ENCODE results near the gene DCAF8L2. TPM values are rescaled to one million over a fixed set of nuclear protein-coding genes. Genes with fewer than 3 reads are reported as not detected.

Gene DCAF8L2
- total and polyA plus RNA-seq, 9 of the 15 experiments (the other 6 are each of a cell fraction or from before 2014, with no cell fraction given): not detected

DNA sequence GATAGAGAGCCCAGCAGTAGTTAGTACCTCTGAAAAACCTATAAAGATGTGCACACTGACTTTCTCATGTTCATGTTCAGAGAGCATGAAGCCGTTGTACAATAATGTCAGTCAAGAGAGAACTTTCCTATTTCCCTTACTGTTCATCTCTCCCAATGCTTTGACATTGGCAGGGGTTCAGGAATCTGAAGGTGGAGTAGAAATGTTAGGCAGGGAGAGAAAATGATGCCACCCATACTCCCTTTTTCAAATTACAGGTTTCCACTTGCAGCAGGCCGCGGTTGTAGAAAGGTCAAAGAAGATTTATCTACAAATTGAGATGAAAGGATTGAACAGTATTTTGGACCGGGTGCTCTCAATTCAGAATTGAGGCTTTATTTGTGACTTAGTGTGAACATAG lies 84.3 kb downstream of the DCAF8L2 start (continued):
- TF ChIP-seq ELK3 (CRISPR knock-in tag; IDR thresholded peaks at IDR 0.05) (no peak), SRSF1 (IDR thresholded peaks at IDR 0.05; ENCODE audit: low read depth, low read length) (no peak), HNRNPK (IDR thresholded peaks at IDR 0.05; ENCODE audit: low read depth, low read length, poor library complexity, severe bottlenecking) (no peak)

- Histone ChIP-seq H3K9ac (ENCODE audit: insufficient read depth in 1 of 2, low read depth in 2 of 2, low read length in 2 of 2) (no peak overlapping the region), H3K36me3 (ENCODE audit: control insufficient read depth, insufficient read depth, low read length) (no peaks in the 10 kb centered on the region), H3K27me3 (ENCODE audit: control insufficient read depth in 2 of 2, insufficient read depth in 2 of 2, low read length in 2 of 2) (no peaks in the 10 kb centered on the region), H3K27ac (ENCODE audit: extremely low read depth, low read depth, low read length) (no peak overlapping the region), H4K20me1 (replicated peaks; ENCODE audit: control insufficient read depth, insufficient read depth, low read length) (no peaks in the 10 kb centered on the region), H2AFZ (ENCODE audit: low read depth, low read length) (no peak overlapping the region), H3K4me1 (replicated peaks in 1 of 2; ENCODE audit: control insufficient read depth in 2 of 2, insufficient read depth in 2 of 2, low read length in 2 of 2) (no peaks in the 10 kb centered on the region), H3K9me3 (replicated peaks; ENCODE audit: control insufficient read depth, insufficient read depth, low read depth, low read length) (no peaks in the 10 kb centered on the region), H3K4me2 (ENCODE audit: insufficient read depth, low read length) (no peak overlapping the region), H3K9me1 (ENCODE audit: control insufficient read depth, insufficient read depth, low read length) (no peaks in the 10 kb centered on the region), H3K79me2 (ENCODE audit: control insufficient read depth, insufficient read depth, low read length) (no peaks in the 10 kb centered on the region), H3K4me3 (no peak overlapping the region)
- BruUV-seq (replicated peaks): no TSS peak
- 0% methylated on average over 1 of the region's 1 CpG for WGBS (ENCODE audit: insufficient coverage, low coverage, missing lambda C conversion rate)
- no peak for TF ChIP-seq EHMT2 (IDR thresholded peaks at IDR 0.05)
- TF ChIP-seq SMC3 (conservative IDR thresholded peaks at IDR 0.05; ENCODE audit: insufficient read depth, low read depth, low read length): no peak
- no peak for FAIRE-seq
- no peak for ATAC-seq
- DNase-seq (ENCODE audit: extremely low read depth in 1 of 4, low spot score in 3 of 4): no peak
- intact Hi-C loops (cut with micrococcal nuclease): no loop called here
- POLR2A ChIA-PET: no interaction called here
- in situ Hi-C loops (cut with MboI): no loop called here
- CTCF ChIA-PET (ENCODE audit: low intra/inter-chr PET ratio): no interaction called here
Observed at GRCh38 chrX:27675493-27675892, 85.3 kb downstream of the DCAF8L2 start.

Measured in K562 (cell line).